Measurements from ENCODE around the gene UST.
"Not testable (repeated sequence)": the region's sequence is repeated elsewhere in the genome, so short reads cannot be mapped to it uniquely, and the experiment has no call there.

Gene UST

GRCh38 chr6:148904896-148905870 lies 158.4 kb downstream of the UST start:
- DNase-seq (ENCODE audit: low spot score): no peak

DNA sequence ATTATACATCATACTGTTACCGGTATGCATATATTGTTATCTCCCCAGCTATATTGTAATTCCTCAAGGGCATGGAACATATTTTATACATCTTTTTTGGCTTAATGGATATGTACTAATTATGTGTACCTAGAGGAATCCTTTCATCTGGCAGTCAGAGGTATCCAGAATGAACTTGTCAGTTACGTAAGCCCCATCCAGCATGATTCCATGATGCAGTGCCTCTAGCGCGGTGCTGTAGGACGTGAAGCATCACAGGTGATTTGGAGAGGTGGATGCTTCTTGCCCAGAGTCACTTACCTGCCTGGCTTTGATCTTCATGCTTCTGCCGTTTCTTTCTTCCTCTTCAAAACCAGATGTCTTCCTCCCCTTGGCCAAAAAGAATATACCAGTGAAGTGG lies 159.1 kb downstream of the UST start:
- DNase-seq (ENCODE audit: low spot score): no peak

GRCh38 chr6:148906386-148906785 lies 159.6 kb downstream of the UST start:
- no peak for DNase-seq (ENCODE audit: low spot score)

DNA sequence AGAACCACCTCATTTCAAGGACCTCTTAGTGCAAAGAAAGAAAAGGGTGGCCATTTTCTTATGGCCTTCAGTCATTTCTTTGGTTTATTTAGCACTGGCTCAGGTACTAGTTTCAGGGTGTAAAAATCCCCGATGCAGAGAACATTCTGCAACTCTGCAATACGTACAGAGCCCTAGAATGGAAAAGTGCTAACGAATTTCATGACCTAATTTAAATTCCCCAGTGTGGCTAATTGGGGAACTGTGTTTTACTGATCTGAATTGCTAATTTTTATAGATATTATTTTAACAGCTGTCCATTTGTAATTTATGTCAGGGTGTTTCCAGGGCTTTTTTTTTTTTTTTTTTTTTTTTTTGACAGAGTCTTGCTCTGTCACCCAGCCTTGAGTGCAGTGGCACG lies 160.7 kb downstream of the UST start:
- DNase-seq (ENCODE audit: low spot score): no peak

- no peak for DNase-seq (ENCODE audit: low spot score)
These were observed 165.4 kb downstream of the UST start for GRCh38 chr6:148912252-148912651.

GRCh38 chr6:148915810-148916209 lies 169.0 kb downstream of the UST start:
- no peak for DNase-seq (ENCODE audit: low spot score)

DNA sequence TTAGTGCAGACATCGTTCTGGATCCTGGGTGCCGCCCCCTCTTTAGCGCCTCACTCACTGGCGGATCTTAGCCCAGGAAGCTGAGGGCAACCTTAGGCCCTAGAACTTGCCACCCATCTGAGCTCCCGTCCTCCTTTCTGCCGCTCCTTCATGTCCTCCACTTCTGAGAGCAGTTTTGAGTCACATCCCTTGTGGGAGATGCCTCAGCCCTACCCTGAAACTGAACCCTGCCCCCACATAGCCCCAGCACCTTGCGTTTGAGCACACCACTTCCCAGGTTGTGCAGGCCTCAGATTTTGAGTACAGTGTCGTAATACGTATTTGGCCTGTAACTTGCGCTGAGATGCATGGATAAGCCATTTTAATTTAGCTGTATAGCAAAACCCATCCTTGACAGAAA lies 169.7 kb downstream of the UST start:
- not testable (repeated sequence) for DNase-seq (ENCODE audit: low spot score)

- DNase-seq (ENCODE audit: low spot score): no peak
These were observed 177.6 kb downstream of the UST start for GRCh38 chr6:148924226-148925012.

DNA sequence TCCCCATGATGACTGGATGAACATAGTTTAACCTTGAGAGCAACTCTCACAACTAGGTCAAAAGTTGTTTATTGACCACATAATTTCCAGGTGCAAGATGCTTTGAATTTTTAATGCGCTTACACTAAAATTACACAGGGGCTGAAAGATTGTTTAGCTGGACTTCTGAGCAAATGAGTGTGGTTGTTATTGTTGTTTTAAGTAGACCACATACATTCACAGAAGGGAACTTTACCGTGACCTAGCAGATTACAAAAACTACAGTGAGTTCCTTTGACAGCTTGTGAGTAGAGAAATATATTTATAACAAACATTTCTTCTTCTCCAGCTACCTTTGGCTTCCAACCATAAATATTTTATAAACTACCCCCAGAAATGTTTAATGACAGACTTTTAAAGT lies 178.9 kb downstream of the UST start:
- DNase-seq (ENCODE audit: low spot score): no peak

DNA sequence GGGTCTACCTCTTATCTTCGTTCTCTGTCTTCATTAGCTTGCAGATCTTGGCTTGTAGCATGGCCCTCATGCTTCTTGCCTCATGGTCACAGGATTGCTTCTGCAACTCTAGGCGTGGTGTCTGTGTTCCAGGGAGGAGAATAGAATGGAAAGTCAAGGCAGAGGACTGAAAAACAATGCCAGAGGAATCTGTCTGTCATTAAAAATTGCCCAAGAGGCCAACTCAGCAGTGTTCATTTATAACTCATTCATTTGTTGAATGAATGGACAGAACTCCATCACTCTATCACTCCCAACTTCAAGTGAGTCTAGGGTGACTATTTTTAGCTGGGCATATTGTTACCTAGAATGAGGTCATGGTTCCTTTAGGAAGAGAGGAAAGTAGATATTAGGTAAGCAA lies 179.6 kb downstream of the UST start:
- DNase-seq (ENCODE audit: low spot score): no peak

DNA sequence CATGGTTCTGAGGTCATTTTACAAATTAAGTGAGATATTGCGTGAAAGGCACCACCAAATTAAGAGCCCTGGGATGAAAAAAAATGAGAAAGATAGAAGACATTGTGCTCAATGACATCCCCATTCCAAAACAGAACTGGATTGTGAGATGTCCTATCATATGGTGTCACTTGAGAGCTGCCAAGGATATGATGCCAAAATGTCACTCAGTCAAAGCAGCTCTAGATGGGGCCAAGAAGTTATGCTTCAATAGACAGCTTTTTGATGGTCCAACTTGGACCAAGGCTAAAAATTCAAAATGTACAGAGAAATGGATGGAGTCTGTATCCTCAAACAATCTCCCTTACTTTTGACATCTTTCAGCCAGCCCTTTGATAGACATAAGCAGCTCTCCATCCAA lies 180.8 kb downstream of the UST start:
- DNase-seq (ENCODE audit: low spot score): no peak

- no peak for DNase-seq (ENCODE audit: low spot score)
These were observed 182.0 kb downstream of the UST start for GRCh38 chr6:148928811-148929210.

GRCh38 chr6:148932208-148932607 lies 185.4 kb downstream of the UST start:
- DNase-seq (ENCODE audit: low spot score): no peak

GRCh38 chr6:148932731-148933130 lies 185.9 kb downstream of the UST start:
- DNase-seq (ENCODE audit: low spot score): no peak

DNA sequence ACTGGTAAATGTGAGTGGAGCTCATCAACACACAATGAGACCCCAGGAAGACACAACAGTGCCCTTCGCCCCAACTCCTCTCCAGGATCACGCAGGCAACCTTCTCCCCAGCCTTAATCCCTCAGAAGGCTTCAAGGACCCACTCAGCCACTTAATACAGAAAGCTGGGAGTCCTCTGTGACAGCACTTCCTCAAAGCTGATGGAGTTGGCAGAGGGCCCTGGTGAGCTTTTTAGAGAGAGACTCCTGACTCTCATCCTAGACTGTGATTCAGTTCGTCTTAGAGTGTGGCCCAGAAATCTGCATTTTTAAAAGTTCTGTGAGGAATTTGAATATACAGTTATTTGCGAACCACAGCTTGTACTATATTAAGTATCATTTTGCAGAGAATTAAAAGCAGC lies 187.7 kb downstream of the UST start:
- no peak for DNase-seq (ENCODE audit: low spot score)

- DNase-seq (ENCODE audit: low spot score): no peak
These were observed 188.1 kb downstream of the UST start for GRCh38 chr6:148934961-148935360.

DNA sequence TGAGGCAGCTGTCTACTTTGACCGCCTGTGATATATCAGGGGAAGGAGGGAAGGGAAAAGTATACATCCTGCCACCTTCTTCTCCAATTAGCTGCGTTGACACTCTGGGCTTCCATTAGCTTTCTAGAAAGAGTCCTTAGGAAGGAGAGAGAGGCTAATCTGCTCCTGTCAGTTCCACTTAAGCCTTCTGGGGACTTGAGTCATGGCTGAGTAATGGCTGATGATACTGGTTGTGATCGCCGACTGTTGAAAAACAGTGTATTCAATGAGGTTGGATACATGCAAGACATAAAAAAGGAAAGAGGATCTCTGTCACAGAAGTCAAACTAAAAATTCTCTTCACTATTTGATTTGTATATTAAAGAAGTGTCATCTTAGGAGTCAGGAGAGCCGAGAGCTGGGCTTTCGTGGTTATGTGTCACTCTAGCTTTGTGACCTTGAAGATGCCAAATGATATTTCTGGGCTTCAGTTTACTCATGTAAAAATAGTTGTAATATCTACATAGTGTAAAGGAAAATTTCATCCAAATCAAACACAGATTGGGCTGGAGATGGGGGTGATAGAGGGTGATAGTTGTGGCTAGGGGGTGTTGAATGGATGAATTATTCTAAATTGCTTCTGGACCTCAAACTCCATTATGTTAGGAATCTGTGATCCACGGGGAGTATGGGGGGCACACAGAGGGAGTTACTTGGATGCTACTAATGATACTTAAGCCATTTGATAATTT lies 189.0 kb downstream of the UST start:
- no peak for DNase-seq (ENCODE audit: low spot score)

DNA sequence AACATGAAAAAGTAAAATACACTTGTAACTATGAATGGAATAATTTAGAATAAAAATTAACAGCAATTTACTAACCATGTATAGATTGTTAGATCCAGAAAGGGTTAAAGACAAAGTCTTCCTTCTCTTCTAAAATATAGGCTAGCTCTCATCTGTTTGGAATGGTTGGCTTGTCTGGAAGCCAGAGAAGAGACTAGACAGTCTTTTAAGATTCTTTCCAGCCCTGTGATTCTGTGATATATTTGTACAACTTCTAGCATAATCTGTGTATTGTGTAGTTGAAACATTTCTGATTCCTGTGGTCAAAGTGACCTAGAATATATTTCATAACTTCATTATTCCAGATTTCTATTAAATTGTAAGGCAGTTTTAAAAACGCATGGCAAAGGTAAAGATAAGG lies 196.6 kb downstream of the UST start:
- DNase-seq (ENCODE audit: low spot score): no peak

- no peak for DNase-seq (ENCODE audit: low spot score)
These were observed 197.8 kb downstream of the UST start for GRCh38 chr6:148944608-148945007.

DNA sequence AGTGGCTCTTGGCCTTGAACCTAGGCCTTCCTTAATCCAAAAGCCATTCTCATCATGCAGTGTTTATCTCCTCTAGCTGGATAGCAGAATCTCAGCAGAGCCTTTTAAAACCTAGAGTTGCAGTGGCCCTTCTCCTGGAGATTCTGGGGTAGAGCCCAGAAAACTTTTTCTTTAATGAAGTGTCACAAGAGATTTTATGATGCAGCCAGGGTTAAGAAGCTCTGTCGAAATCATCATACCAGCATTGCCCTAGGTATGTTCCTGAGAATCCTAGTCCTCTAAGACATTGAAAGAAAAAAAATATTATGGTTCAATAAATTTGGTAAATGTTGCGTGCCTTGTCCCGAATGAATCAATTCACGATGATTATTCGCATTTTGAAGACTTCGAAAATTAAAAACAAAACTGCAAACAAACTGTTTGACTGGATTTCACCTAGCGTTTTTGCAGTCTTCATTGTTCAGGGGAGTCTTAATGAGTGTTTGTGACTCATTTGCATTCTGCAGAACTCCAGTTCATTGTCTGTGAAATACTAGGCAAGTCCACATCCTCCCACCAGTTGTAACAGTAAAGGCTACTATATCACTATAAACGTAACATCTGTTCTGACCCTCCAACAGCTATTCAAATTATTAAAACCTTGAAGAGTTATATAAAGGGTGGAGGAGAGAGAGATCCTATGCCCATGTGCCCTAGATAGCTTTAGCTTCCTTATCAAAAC lies 198.6 kb downstream of the UST start:
- no peak for DNase-seq (ENCODE audit: low spot score)

- peak; percentile 83 for DNase-seq (ENCODE audit: low spot score)
These were observed 201.0 kb downstream of the UST start for GRCh38 chr6:148947621-148948444.
